NAMALWA (cell line): Measurements from ENCODE around the gene FLYWCH1.
A peak's percentile ranks its signal among the peaks of the same experiment; 100 is the strongest.
"Not testable (repeated sequence)": the region's sequence is repeated elsewhere in the genome, so short reads cannot be mapped to it uniquely, and the experiment has no call there.

Experiments
- DNase-seq: peaks from one replicate; pipeline ENCODE4 v3.0.0-alpha.2; 2015; ENCODE audit warnings: low spot score

The FLYWCH1 gene

DNA sequence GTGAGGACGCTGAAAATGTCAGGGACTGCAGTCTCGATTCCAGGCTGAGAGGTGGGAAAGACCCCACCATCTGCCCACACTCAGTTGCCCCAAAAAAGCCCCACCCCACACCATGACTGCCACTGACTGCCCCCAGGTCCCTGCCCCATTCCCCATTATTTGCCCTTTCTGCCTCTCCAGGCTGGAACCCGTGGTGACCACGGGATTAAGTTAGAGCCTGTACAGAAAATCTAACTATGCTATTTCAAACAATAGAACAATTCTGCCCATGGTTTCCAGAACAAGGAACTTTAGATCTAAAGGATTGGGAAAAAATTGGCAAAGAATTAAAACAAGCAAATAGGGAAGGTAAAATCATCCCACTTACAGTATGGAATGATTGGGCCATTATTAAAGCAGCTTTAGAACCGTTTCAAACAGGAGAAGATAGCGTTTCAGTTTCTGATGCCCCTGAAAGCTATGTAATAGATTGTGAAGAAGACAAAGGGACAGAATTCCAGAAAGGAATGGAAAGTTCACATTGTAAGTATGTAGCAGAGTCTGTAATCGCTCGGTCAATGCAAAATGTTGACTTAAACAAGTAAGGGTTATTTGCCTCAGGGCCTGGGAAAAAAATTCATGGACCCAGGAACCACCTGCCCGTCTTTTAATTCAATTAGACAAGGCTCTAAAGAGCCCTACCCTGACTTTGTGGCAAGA is 14.4 kb downstream of the FLYWCH1 start:
- DNase-seq = no peak

DNA sequence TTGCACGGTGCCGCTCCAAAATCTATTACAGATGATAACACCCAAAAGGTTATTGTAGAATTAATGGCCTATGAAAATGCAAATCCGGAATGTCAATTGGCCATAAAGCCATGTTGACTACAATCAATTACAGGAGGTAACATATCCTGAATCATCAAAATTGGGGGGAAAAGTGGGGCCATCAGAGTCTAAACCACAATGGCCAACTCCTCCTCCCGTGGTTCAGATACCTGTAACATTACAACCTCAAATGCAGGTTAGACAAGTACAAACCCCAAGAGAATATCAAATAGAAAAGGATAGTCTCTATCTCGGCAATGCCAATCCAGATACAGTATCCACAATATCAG is 14.9 kb downstream of the FLYWCH1 start:
- DNase-seq = no peak

DNA sequence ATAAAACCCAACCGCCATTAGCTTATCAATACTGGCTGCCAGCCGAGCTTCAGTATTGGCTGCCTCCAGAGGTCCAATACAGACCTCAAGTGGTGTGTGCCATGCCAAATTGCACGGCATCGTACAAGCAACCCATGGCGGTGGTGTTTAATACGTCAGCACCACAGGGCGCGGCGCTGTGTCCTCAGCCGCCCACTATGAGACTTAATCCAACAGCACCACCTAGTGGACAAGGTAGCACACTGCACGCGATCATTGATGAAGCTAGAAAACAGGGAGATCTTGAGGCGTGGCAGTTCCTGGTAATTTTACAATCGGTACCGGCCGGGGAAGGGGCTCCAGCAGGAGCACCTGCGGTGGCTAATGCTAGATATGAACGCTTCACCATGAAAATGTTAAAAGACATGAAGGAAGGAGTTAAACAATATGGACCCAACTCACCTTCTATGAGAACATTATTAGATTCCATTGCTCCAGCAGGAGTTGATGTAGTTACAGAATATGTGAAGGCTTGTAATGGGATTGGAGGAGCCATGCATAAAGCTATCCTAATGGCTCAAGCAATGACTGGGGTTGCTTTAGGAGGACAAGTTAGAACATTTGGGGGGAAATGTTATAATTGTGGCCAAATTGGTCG is 15.4 kb downstream of the FLYWCH1 start:
- DNase-seq = peak; percentile 94

DNA sequence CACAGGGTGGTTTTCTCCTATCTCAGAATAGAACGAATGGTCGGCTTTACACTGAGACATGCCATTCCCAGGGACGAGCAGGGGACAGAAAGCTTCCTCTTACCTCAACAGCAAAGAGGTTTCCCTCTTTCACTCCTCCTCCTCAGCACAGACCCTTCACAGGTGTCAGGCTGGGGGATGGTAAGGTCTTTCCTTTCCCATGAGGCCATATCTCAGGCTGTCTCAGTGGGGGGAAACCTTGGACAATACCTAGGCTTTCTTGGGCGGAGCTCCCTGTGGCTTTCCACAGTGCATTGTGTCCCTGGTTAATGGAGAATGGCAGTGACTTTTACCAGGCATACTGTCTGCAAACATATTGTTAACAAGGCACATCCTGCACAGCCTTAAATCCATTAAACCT is 16.4 kb downstream of the FLYWCH1 start:
- DNase-seq = not testable (repeated sequence)

DNA sequence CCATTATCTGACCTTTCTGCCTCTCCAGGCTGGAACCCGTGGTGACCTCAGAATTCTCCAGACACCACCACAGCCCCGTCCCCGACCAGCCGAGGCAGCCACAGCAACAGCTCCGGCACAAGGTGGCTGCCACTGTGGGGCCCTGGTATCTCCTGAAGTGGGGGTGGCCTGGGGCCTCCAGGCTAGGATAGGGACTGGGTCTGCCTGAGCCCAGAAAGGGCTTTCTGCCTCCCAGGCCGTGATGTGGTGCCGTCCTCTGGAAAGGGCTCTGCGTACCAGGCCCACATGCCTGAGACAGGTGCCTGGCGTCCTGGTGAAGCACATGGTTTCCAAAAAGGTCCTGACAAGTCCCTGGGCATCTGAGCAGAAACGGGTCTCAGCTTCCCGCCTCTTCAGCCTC is 17.1 kb downstream of the FLYWCH1 start:
- DNase-seq = no peak

DNA sequence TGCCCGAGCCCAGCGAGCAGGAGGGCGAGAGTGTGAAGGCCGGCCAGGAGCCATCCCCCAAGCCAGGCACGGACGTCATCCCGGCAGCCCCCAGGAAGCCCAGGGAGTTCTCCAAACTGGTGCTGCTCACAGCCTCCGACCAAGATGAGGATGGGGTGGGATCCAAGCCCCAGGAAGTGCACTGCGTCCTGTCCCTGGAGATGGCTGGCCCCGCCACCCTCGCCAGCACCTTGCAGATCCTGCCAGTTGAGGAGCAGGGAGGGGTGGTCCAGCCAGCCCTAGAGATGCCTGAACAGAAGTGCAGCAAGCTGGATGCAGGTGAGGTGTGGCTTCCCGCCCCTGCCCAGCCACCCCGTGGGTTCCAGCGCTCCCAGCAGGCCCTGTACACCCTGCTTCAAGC is 18.0 kb downstream of the FLYWCH1 start:
- no peak for DNase-seq

DNA sequence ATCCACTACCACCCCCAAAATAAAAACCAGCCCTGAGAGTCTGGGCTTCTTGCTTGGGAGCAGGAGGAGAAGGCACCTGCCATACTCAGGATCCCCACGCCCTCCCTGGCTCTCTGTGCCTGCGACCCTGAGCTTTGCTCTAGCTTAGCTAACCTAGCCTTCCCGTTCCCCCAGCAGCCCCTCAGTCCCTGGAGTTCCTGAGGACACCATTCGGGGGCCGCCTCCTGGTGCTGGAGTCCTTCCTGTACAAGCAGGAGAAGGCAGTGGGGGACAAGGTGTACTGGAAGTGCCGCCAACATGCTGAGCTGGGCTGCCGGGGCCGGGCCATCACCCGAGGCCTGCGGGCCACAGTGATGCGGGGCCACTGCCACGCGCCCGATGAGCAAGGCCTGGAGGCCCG is 18.5 kb downstream of the FLYWCH1 start:
- DNase-seq = no peak

DNA sequence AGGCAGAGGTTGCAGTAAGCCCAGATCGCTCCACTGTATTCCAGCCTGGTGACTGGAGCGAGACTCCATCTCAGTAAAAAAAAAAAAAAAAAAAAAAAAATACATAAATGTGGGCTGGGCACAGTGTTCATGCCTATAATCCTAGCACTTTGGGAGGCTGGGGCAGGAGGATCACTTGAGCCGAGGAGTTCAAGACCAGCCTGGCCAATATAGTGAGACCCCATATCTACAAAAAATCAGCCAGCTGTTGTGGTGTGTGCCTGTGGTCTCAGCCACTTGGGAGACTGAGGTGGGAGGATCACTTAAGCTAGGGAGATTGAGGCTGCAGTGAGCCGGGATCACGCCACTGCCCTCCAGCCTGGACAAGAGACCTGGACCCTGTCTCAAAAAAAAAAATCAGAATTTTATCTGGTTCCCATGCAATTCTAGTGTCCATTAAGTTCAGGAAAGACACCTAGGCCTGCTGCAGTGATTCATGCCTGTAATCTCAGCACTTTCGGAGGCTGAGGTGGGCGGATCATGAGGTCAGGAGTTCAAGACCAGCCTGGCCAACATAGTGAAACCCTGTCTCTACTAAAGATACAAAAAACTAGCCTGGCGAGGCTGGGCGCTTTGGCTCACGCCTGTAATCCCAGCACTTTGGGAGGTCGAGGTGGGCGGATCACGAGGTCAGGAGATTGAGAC is 19.6 kb downstream of the FLYWCH1 start:
- DNase-seq = not testable (repeated sequence)

DNA sequence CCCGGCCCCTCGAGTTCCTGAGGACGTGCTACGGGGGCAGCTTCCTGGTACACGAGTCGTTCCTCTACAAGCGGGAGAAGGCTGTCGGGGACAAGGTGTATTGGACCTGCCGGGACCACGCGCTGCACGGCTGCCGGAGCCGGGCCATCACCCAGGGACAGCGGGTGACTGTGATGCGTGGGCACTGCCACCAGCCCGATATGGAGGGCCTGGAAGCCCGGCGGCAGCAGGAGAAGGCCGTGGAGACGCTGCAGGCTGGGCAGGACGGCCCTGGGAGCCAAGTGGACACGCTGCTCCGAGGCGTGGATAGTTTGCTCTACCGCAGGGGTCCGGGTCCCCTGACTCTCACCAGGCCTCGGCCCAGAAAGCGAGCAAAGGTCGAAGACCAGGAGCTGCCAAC is 21.4 kb downstream of the FLYWCH1 start:
- no peak for DNase-seq

DNA sequence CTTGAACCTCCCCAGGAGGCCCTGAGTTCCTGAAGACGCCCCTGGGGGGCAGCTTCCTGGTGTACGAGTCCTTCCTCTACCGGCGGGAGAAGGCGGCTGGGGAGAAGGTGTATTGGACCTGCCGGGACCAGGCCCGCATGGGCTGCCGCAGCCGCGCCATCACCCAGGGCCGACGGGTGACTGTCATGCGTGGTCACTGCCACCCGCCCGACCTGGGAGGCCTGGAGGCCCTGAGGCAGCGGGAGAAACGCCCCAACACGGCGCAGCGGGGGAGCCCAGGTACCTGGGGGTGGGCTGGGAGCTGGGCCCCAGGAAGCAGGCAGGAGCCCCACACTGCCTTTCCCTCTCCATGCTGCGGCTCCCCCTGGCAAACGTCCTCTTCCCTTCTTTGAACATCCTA is 22.0 kb downstream of the FLYWCH1 start:
- DNase-seq = no peak

DNA sequence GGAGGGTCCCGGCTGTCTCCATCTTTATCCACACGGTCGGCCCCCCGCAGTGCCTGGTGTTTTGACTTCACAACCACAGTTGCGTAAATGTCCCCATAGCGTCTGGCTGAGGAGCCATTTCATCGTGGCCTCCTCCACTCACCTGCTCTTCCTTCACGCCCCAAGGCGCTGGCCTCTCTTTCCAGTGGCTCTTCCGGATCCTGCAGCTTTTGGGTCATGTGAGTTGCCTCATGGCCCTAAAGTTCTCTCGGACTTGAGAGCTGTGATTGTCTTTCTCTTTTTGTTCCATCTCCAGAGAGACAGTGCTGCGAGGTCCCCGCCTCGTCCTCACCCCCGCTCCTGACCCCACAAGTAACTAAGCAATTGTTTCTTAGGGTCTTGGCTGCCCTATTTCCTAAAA is 22.7 kb downstream of the FLYWCH1 start:
- no peak for DNase-seq

DNA sequence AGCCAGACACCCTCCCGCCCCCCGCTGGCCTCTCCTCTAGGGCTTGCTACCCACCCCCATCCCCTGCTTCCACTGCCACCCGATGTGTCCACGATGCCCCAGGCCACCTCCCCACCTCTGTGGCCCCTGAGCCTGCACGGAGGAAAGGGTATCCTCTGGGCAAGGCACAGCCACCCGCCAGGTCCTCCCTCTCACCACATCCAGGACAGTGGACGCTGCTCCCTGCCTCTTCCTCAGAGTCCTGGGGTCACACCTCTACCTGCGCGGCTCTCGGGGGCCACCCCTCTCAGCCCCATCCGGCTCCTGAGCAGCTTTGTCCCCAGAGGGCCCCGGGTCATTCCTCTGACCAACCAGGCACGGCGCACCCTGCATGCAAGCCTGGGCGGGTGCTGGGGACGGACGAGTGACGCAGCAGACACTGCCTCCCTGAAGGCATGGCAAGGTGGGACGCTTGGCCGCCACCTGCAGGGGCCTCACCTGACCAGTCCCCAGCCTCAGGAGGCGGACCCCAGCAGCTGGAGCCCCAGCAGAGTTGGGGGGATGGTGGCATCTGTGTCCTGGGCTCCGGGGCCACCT is 24.8 kb downstream of the FLYWCH1 start:
- no peak for DNase-seq

DNA sequence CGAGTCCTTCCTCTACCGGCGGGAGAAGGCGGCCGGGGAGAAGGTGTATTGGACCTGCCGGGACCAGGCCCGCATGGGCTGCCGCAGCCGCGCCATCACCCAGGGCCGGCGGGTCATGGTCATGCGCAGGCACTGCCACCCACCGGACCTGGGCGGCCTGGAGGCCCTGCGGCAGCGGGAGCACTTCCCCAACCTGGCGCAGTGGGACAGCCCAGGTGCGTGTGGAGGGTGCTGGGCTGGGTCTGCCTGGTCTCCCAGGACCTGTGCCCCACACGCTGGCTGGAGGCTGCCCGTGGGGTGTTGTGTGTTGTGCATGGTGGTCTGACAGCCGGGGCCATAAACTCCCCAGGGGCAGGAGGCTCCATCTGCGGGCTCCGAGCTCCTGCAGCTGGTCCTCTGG is 25.4 kb downstream of the FLYWCH1 start:
- no peak for DNase-seq

DNA sequence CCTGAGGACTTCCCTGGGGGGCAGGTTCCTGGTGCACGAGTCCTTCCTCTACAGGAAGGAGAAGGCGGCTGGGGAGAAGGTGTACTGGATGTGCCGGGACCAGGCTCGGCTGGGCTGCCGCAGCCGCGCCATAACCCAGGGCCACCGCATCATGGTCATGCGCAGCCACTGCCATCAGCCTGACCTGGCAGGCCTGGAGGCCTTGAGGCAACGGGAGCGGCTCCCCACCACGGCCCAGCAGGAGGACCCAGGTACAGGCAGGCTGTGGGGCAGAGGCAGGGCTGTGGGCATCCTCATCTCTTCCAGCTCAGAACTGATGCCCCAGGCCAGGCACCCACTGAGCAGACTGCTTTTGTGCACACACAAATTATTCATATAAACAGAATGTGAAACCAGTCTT is 26.5 kb downstream of the FLYWCH1 start:
- DNase-seq = no peak

DNA sequence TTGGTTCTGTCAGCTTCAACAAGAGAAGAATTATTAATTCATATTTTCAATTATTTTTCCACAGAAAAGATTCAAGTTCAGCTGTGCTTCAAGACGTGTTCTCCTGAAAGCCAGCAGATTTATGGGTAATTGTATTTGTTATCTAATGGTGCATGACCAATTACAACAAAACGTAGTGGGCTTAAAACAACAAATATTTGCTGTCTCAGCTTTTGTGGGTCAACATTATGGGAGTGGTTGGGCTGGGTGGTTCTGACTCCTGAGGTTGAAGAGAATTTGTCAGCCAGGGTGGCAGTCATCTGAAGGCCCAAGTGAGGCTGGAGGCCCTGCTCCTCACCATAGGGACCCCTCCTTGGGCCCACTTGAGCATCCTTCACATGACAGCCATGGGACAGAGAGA is 28.2 kb downstream of the FLYWCH1 start:
- DNase-seq = no peak

DNA sequence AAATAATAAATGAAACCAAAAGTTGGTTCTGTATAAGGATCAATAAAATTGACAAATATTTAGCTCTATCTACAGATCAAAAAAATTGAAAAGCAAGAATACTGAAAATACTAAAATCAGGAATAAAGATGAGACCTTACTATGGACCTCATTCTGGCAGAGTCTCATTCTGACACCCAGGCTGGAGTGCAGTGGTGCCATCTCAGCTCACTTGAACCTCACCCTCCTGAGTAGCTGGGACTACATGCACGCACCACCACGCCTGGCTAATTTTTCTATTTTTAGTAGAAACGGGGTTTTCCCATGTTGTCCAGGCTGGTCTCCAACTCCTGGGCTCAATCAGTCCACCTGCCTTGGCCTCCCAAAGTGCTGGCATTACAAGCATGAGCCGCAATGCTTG is 30.3 kb downstream of the FLYWCH1 start:
- no peak for DNase-seq

DNA sequence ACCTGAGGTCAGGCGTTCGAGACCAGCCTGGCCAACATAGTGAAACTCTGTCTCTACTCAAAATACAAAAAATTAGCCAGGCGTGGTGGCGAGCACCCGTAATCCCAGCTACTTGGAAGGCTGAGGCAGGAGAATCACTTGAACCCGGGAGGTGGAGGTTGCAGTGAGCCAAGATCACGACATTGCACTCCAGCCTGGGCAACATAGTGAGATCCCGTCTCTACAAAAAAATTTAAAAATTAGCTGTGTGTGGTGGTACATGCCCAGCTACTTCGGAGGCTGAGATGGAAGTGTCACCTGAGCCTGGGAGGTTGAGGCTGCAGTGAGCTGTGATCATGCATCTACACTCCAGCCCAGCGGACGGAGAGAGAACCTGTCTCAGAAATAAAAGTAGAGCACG is 32.0 kb downstream of the FLYWCH1 start:
- DNase-seq = not testable (repeated sequence)

DNA sequence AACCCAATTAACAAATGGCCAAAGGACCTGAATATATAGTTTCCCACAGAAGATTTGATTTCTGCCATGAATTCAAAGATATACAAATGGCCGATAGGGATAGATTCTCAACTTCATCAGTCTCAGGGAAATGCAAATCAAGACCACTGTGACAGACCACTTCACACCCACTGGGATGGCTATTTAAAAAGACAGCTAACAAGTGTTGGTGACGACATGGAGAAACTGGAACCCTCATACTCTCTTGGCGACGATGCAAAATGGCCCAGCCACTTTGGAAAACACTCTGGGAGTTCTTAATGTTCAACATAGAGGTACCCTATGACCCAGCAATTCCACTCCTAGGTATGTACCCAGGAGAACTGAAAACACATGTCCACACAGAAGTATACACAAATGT is 34.9 kb downstream of the FLYWCH1 start:
- no peak for DNase-seq

DNA sequence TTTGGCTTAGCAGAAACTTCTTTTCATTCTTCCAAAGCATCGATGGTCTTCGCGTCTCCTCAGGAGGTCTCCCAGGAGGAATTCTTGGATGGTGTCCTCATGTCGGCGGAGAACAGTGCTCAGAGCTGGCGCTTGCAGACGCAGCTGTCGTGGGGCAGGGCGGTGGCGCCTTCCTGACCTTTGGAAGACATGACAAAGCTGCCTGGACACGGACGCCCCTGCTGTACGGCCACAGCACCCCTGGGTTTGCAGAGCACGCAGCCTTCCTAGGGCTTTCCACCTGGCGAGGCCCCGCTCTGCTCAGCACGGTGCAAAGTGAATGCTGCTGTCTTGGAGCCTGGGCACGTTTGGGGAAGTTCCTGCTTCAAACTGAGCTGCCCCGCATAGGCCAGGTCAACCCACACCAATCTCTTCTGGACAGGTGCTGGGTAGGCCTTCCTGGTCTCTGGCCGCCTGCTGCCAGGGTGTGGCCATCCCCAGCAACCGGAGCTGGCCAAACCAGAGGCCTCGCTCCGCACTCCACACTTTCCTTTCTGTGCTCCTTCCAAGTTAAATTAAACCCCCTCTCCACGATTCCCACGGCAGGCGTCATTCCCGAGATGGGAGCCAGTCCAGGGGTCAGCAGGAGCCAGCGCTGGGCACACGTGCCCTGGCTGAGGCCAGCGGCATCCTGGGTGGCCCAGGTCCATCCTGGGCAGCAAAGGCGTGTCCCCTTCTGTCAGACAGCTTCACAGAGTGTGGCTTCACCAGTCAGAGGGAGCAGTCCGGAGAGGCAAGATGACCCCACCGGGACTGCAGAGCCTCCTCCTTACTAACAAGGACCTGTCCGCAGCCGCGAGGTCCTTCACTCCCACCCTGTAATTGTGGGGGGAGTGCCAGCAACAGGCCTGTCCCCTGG is 37.3 kb downstream of the FLYWCH1 start:
- no peak for DNase-seq

DNA sequence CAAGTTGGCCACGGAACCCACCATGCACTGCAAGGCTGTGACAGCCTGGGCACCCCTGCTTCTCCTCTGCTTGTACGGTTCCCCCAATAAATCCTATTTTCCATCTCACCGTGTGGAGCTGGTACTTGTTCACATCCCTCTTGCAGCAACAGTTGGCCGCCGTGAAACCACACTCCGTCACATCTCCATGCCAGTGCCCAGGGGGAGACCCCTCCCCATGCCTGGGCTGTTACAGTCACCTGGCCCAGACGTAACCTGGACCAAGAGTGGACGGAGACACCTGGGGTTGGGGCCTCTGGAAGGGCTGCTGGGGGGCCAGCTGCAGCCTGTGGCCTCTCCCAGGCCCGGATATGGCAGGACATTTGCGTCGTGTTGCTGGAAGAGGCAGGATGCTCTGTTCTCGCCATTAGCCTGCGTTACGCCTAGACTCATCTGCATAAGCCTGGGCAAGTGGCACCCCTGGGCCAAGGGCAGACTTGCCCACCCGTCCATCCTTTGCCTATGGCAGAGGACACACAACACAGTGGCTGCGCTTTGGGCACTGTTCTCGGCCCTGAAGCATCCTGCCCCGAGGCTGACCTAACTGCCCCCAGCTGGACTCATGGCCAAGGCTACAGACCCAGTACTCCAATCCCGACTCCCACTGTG is 38.1 kb downstream of the FLYWCH1 start:
- DNase-seq = no peak

DNA sequence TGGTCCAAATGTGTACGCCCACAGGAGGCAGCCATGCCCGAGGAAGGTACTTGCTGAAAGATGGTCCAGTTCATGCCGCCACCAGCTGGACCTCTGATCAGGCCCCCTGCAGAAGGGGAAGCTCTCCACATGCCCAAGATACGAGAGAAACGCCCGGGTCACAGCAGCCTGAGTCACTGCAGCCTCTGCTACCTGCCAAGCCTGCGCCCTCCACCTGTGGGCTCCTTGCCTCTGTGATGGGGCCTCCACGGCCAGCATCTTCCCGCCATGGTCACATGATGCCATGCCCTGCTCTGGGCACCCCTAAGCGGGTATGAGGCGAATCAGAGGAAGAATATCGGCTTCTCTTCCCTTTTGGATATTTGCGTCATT is 38.6 kb downstream of the FLYWCH1 start:
- no peak for DNase-seq

DNA sequence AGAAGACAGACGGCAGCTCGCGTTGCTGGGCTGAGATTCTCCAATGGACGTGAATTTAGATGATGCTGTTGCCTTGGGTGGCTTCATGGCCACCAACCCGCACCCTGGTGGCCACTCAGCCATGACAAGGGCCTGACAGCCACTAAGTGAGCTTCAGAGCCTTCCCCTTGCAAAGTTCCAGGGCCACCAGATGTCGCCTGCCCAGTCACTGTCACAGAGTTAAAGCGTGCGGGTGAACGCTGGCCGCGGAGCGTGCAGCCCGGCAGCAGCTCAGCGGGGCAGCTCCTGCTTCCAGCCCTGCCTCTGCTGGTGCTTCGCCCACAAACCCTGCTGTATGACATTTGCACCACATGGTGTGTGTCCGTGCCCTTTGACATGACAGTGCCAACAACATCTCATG is 39.0 kb downstream of the FLYWCH1 start:
- no peak for DNase-seq
